Inflammatory macrophage treated with lipopolysaccharide for 1 hour (primary cell): ENCODE results near the gene TBC1D16.
A peak's percentile ranks its signal among the peaks of the same experiment; 100 is the strongest.

Experiments used
- DNase-seq, 2 donors: peaks; one replicate each; pipeline ENCODE4 v3.0.0-alpha.2; 2020 to 2022

TBC1D16 gene

GRCh38 chr17:79925242-79925957 lies 110.3 kb downstream of the TBC1D16 start:
- no peak for DNase-seq

GRCh38 chr17:79924639-79924976 lies 111.1 kb downstream of the TBC1D16 start:
- DNase-seq = no peak

- DNase-seq = peak in 1 of 2 donors; percentile 44
Observed at GRCh38 chr17:79923974-79924638, 111.6 kb downstream of the TBC1D16 start.

GRCh38 chr17:79922798-79923197 lies 112.9 kb downstream of the TBC1D16 start:
- DNase-seq = no peak

- DNase-seq = no peak
Observed at GRCh38 chr17:79922116-79922601, 113.5 kb downstream of the TBC1D16 start.

GRCh38 chr17:79921411-79922115 lies 114.1 kb downstream of the TBC1D16 start:
- DNase-seq = no peak

GRCh38 chr17:79920751-79921410 lies 114.8 kb downstream of the TBC1D16 start:
- no peak for DNase-seq

GRCh38 chr17:79919862-79920720 lies 115.6 kb downstream of the TBC1D16 start:
- DNase-seq = no peak

- no peak for DNase-seq
Observed at GRCh38 chr17:79919164-79919585, 116.5 kb downstream of the TBC1D16 start.

- no peak for DNase-seq
Observed at GRCh38 chr17:79918581-79919163, 117.0 kb downstream of the TBC1D16 start.

GRCh38 chr17:79917902-79918484 lies 117.7 kb downstream of the TBC1D16 start:
- DNase-seq = no peak

- DNase-seq = no peak
Observed at GRCh38 chr17:79916991-79917901, 118.4 kb downstream of the TBC1D16 start.

- DNase-seq = no peak
Observed at GRCh38 chr17:79916506-79916905, 119.2 kb downstream of the TBC1D16 start.

- peak in 1 of 2 donors; percentile 22 for DNase-seq
Observed at GRCh38 chr17:79915850-79916430, 119.7 kb downstream of the TBC1D16 start.

GRCh38 chr17:79914813-79915740 lies 120.6 kb downstream of the TBC1D16 start:
- DNase-seq = no peak

GRCh38 chr17:79913896-79914812 lies 121.5 kb downstream of the TBC1D16 start:
- DNase-seq = no peak

- no peak for DNase-seq
Observed at GRCh38 chr17:79913451-79913850, 122.2 kb downstream of the TBC1D16 start.
